ENCODE data around the gene CA5A. TPM values are rescaled to one million over a fixed set of nuclear protein-coding genes. Genes with fewer than 3 reads are reported as not detected.

The CA5A gene
- total RNA-seq, 1 donor from 2014 or later = not detected

DNA sequence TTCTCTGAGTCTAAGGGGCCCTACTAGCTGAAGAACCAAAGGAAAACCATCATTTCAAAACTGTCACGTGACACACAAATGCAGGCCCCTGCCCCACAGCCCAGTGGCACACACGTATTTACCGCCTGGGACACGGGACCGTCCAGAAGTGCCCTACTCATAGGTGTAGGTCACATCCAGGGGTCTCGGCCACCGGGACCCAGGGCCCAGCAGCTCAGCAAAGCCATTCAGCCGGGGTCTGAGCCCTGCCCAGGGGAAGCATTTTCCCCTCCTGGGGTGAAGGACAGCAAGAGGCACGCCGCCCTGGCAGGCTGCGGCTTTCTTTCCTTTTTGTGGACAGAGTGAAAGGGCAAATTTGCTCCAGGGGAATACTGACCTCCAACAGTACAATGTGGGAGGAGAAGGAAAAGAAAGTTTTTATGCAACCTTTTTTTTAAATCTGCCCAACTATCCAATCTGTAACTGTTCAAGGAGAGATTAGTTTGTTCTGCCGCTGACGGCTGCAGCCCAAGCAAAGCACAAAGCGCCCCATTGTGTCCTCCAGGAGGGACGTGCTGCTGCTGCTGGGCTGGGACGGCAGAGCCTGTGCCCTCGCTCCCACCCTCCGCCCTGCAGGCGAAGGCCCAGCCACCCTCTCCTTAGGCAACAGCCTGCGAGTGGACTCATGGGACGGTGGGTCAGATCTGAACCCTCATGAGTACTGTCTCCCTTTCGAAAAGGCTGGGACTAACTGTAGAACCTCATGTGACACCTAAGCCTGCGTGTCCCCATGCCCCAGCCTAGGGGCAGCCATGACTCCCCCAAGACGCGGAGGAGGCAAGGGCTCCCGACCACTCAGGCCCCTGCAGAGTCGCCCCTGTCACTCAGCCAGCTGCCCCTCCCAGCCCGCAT lies 88.3 kb downstream of the CA5A start:
- DNase-seq = no peak

DNA sequence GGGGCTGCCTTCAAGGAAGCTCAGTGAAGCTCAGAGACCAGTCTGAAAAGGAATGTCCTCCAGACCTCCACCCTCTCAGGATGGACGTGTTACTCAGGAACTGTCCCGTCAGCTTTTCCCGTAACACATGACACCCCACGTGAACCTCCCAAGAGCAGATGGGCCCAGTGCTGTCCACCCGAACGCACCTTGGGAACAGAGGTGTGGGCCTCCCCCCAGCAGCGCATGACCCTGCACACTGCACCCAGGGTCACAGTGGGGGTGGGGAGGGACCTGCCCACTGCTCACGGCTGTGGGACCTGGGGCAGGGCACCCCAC lies 88.9 kb downstream of the CA5A start:
- DNase-seq = no peak

DNA sequence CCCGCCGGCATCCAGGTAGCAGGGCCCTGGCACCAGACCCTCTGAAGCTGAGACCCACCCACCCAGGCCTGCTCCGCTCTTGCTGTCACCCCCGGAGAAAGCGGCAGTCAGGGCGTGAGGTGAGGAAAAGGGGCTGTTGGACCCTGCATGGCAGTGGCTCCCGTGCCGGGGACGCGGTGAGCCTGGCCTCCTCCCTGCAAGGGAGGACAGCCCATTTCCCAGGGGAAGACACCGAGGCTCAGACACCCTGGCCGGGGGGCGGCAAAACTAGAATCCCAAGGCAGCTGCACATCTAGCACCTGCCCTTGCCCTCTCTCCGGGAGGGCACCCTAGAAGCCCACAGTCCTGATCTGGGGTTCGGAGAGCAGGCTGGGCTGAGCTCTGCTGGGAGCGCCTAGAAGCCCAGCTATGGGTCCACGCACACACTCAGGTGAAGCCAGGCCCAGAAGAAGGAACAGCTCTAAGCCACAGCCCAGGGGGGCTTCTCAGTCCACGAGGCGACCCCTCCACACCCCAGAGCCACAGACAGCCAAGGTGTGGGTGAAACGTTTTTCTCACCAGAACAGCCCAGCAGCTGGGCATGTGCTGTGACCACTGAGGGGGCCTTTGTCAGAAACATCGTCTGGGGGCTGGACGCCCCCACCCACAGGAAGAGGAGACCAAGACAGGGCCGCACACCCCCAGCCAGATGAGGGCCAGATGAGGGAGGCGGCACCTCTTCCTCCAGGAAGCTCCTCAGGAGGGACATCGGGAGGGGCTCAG lies 89.4 kb downstream of the CA5A start:
- DNase-seq = no peak

DNA sequence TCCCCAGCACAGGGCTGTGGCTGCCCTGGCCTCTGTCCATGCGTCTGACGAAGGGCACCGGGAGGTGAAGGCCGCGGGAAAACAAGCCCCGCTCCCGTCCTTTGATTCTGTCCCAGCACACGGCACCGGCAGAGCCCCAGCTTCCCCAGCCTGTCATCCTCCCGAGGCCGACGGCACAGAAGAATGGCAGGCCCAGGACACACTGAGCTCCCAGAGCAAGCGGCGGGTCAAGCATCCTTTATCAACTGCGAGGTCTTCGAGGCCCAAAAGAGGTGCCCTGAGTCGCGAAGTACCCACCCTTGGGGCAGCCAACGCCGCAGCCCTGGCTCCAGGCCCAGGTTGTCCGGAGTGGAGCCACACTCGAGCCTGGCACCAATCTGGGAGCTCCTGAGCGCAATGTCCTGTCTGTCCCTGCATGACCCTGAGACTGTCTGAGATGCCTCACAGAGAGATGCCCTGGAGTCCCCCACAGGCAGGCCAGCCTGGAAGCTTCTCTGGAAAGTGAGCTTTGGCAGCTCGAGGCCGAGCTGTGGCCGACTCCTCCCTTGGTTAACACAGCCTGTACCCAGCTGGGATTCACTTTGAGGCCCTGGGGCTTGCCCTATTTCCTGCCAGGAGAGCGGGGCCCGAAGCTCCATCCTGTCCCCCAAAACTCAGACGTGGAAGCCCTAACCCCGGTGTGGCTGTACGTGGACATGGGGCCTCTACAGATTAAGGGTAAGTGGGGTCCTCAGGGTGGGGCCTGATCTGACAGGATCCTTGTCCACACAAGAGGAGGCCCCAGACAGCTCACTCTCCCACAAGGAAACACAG lies 90.3 kb downstream of the CA5A start:
- no peak for DNase-seq

DNA sequence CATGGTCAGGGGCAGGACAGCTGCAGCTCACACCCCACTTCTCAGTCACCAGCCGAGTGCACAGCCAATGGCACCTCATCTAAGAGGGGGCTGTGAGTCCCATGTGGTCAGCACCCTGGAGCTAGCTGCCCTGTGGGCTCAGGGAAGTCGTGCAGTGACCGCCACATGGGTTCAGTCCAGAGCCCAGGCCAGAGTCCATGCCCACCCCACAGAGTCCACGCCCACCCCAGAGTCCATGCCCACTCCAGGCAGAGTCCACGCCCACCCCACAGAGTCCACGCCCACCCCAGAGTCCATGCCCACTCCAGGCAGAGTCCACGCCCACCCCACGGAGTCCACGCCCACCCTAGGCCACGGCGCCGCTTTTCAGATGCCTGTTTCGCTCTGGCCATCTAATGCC lies 91.1 kb downstream of the CA5A start:
- DNase-seq = no peak

DNA sequence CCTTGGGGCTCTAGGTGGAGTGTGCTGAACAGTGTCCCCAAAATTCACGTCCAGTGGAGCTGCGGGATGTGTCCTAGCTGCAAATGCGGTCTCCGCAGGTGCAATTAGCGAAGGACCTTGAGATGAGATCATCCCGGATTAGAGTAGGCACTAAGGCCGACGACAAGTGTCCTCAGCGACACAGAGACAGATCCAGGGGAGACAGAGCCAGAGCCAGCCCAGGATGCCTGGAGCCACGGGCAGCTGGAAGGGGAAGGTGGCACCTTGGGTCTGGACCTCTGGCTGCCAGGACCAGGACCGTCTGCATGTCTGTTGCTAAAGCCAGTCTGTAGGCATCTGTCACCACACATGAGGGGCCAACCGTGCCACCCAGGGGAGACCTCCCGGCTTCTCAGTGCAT lies 91.5 kb downstream of the CA5A start:
- no peak for DNase-seq

DNA sequence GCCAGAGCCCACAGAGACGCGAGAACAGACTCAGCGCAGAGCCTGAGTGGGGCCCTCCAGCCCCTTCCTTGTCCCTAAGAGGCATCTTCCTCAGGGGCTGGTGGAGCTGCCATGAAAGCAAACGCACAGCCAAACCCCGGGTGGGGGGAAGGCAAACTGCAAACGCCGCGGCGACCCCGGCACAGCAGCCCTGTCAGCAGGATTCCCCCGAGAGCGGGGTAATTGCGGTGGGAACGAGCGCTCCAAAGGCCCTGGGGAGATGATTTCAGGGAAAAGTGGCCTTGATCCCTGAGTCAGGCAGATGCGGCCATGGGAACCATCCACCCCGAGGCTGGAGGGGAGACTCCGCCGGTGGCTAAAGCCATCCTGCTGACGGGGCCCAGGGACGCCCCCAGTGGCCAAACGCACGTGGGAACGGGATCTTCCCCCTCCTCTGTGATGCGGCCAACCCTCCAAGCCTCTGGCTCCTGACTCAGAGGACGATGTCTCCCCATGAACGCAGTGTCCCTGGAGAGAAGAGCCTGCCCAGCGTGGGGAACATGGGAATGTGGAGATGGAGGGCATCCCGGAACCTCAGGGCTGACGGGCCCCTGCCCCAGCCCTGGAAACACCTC lies 92.1 kb downstream of the CA5A start:
- DNase-seq = no peak

DNA sequence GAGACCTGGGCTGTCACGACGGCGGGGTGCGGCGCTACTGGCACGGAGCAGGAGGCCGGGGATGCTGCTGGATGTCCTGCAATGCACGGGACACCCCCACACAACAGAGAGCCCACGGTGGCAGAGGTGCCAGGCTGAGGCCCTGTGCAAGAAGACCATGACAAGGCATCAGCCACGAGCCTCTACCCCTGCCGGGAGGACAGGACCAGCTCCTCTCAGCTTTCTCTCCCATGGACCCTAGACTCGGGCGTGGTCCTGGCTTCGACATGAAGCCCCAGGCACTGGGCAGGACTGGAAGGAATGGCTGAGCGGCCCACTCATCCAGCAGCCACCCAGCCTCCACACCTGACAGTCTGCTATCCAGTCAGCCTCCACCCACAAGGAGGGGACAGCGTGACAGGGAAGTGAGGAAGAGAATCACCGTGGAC lies 92.6 kb downstream of the CA5A start:
- DNase-seq = no peak

DNA sequence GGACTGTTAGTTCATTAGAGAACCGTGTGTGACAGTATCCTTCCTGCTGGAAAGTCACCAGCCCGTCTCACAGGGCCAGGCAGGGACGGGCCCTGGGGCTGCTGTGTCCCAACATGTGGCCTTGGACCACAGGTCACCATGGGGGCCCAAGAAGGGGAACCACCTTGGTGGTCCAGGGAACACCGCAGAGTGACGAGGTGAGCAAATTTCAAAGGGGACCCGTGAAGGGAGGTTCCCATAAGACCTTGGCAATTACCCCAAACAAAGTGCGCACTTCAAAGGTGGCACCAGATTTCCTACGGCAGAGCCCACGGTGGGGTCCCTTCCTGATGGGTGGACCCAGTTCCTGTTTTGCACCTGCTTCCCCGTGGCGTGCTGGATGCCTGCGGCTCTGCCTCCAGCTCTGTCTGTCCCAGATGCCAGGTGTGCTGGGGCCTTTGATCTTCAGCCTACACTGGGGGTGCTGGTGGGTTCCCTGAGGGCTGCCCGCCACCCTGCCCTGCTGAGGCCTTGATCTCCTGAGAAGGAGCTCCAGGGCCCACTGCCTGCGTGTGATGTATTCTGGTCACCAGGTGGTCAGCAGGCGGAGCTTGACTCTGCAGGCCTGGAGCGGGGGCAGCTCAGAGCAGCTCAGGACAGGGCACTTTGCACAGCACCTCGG lies 94.0 kb downstream of the CA5A start:
- no peak for DNase-seq

DNA sequence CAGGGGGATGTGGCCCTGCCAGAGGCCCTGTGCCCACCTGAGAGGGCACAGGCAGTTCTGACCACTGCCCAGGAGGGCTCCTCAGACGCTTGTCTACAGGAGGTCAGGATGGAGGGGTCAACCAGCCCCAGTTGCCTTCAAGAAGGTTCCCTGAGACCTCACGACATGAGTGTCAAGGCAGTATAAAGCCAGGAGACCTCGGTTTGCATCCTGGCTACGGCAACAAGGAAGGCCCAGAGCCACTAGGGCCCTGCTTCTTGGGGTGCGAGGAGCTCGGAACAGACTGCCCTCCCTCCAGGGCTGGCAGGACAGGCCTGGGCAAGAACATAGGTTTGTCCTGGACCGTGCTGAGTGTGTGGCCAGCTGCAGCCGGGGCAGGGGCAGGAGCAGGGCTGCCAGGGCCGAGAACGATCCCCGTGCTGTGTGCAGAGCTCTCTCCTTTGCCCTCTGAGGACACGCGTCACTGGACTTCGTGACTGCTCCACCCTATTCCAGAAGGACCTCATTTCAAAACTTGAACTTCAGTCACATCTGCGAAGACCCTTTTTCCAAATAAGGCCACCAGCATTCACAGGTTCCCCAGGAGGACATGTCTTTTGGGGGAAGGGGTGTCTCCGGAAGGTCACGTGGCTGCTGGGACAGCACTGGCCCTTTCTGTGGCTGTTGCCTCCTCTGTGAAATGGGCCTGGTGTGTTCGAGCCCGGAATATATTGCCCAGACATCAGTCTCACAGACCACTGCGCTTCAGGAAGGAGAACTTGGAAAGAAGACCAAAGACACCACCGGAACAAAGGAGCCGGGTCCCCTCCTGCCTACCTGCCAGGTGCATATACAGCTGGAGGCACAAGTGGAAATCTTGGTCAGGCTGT lies 94.8 kb downstream of the CA5A start:
- no peak for DNase-seq

DNA sequence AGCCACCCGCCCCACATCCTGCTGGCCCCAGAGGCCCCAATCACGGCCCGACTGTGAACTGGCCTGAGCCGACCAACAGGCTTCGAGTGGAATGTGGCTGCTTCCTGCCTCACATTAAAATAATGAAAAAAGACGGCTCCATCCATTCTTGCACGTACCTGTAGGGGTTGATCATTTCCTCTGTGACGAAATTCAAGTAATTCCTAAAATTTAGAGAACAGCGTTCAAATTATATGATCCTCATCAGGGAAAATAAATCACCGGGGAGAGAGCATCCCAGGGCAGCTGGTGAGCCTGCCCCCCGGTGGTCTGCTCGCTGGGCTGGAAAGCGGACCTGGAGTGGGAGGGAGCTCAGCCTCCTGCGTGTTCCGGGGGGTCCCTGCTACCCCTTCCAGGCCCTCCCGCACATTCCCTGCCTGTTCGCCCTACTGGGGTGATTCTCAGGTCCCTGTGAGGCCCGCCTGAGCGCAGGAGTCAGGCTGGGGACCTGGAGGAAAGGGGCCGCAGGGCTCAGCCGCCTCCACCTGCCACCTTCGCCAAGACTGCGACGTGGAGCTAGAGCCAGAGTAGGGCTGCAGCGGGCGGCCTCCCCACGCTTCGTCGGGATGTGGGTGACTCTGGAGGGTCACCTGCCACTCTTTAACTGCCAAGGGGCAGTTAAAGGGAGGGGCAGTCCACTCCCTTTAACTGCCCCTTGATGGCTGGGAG lies 95.9 kb downstream of the CA5A start:
- peak; percentile 68 for DNase-seq

DNA sequence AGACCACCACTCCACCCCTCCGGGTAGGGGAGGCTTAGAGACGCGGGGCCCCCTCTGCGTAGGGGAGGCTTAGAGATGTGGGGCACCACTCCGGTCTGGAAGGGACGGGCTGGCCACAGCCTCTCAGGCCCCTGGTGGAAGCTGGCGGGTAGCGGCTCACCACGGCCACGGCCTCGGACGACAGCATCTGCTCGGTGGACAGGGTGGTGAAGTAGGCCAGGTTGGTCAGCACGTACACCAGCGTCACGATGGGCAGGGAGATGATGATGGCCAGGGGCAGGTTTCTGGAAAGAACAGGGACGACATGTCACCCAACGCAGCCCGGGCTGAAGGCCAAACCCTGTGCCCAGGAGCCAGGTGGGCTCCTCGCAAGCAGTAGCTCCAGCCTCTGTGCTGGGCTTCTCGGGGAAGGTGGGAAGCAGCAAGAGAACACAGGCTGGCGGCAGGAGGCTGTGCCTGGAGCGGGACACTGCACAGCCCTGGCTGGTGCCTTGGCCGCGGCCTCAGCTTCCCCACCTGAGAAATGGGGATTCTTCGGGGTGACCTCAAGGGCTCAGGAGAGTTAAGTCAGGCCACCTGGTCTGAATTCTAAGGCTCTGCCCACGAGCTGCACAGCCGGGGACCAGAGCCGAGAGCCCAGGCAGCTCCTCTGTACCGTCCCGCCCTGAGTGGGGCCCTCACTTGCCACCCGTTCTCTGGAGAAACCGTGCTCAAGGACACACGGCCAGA lies 96.6 kb downstream of the CA5A start:
- DNase-seq = no peak

DNA sequence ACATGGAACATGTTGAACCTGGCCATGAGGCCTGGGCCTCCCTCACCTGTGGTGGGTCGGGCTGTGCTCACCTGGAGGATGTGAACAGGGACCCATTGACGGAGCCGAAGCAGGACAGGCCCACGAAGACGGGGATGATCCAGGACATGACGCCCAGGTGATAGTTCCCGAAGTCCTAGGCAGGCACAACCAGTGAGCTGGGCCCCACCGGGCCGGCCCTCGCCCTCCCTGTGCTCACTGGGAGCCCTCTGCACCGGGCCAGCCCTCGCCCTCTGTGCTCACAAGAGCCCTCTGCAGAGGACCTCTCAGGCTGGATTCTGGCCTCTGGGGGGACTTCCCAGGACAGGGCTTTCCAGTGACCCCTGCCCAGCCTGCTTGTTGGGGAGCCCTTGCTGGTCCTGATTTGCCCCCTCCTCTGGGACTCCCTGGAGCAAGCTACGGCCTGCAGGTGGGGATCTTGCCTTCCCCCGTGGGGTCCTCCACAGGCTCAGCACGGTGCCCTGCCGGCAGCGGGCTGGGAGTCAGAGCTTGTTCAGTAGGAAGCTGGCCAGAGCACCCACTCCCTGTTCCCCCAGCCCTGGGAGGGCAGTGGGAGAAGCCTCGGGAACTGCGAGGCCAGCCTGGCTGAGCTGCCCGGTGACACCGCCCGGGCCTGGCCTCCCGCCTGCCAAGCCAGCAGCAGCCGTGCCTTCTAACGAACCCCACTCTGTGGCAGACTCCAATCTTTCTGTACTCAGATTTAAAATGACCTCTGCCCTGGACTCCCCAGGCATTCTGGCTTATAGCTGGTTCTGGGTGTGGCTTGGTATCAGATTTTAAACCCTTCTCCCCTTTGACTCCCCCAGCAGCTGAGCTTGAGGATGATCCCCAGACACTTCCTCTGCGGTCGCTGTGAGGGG lies 97.4 kb downstream of the CA5A start:
- DNase-seq = no peak

Other genes with a start within 250 kb of the CA5A start
- 28.2 and 36.4 TPM in 2 replicates for gene KLHDC4, start 170.5 kb downstream of the CA5A start, total RNA-seq
- 5.1 and 7.8 TPM in 2 replicates for gene SLC7A5, start 67.0 kb downstream of the CA5A start, total RNA-seq
- gene BANP, start 14.9 kb upstream of the CA5A start, total RNA-seq = 23.5 and 36.4 TPM in 2 replicates

All from dermis blood vessel endothelial cell (primary cell).